Effector memory CD4-positive, alpha-beta T cell (primary cell): ENCODE data around the gene NRIP2.

Experiments
- DNase-seq, 3 donors: peaks; one replicate each; pipeline ENCODE4 v3.0.0-alpha.2; 2020
- H3K27ac ChIP-seq: 2 replicates; pipeline ENCODE4 v1.7.0; 2013; ENCODE audit warnings: mild to moderate bottlenecking, low read length, moderate library complexity; ENCODE audit not compliant: insufficient read depth, poor library complexity, severe bottlenecking
- H3K27me3 ChIP-seq: replicated peaks from 2 replicates; pipeline ENCODE4 v1.7.0; 2013; ENCODE audit warnings: mild to moderate bottlenecking, low read length; ENCODE audit not compliant: insufficient read depth, control insufficient read depth, poor library complexity, severe bottlenecking
- H3K36me3 ChIP-seq: 2 replicates; pipeline ENCODE4 v1.7.0; 2013; ENCODE audit warnings: mild to moderate bottlenecking, low read length, moderate library complexity; ENCODE audit not compliant: control insufficient read depth, insufficient read depth
- H3K4me1 ChIP-seq: 2 replicates; pipeline ENCODE4 v1.7.0; 2013; ENCODE audit warnings: low read length, mild to moderate bottlenecking; ENCODE audit not compliant: control insufficient read depth, insufficient read depth, poor library complexity, severe bottlenecking
- H3K4me3 ChIP-seq: 2 replicates; pipeline ENCODE4 v1.7.0; 2013; ENCODE audit warnings: low read length, low read depth, mild to moderate bottlenecking; ENCODE audit not compliant: insufficient read depth, poor library complexity, severe bottlenecking
- H3K9me3 ChIP-seq: 2 replicates; pipeline ENCODE4 v1.7.0; 2013; ENCODE audit warnings: mild to moderate bottlenecking, low read length, moderate library complexity; ENCODE audit not compliant: control insufficient read depth

The NRIP2 gene

GRCh38 chr12:2776129-2776806, 58.6 kb downstream of the NRIP2 start:
- Histone ChIP-seq H3K4me1 (no peaks in the 10 kb centered on the region), H3K36me3 (no peaks in the 10 kb centered on the region), H3K27ac (no peak overlapping the region), H3K9me3 (no peaks in the 10 kb centered on the region), H3K4me3 (no peak overlapping the region), H3K27me3 (no peaks in the 10 kb centered on the region)
- no peak for DNase-seq

GRCh38 chr12:2775431-2775830, 59.4 kb downstream of the NRIP2 start:
- no peaks in the 10 kb centered on the region for H3K36me3 ChIP-seq
- no peaks in the 10 kb centered on the region for H3K4me1 ChIP-seq
- H3K4me3 ChIP-seq, result no peak overlapping the region
- no peak overlapping the region for H3K27ac ChIP-seq
- no peak for DNase-seq
- H3K27me3 ChIP-seq, result no peaks in the 10 kb centered on the region
- H3K9me3 ChIP-seq, result no peaks in the 10 kb centered on the region
